Kidney glomerular epithelial cell (primary cell): ENCODE results near the gene KCNG1.
"Not testable (repeated sequence)": the region's sequence is repeated elsewhere in the genome, so short reads cannot be mapped to it uniquely, and the experiment has no call there.

ENCODE experiments used
- DNase-seq: peaks from one replicate; lab custom pipeline; 2025; lab: John Stamatoyannopoulos, UW

KCNG1 gene

GRCh38 chr20:51022803-51023616 is at the start of gene KCNG1:
TSS of gene KCNG1 (minus strand) at chr20:51023107. CDS start at chr20:51010338, 12,769 bp downstream.
- peak; percentile 51 for DNase-seq

GRCh38 chr20:51070621-51071020 is 47.7 kb upstream of the KCNG1 start:
- no peak for DNase-seq

GRCh38 chr20:51067792-51068191 is 44.9 kb upstream of the KCNG1 start:
- peak; percentile 4 for DNase-seq

GRCh38 chr20:51065615-51066014 is 42.7 kb upstream of the KCNG1 start:
- DNase-seq: no peak

- DNase-seq: no peak
Measured at GRCh38 chr20:51064137-51064536, 41.2 kb upstream of the KCNG1 start.

GRCh38 chr20:51062065-51062464 is 39.2 kb upstream of the KCNG1 start:
- no peak for DNase-seq

- DNase-seq: no peak
Measured at GRCh38 chr20:51061418-51062045, 38.6 kb upstream of the KCNG1 start.

GRCh38 chr20:51060301-51060700 is 37.4 kb upstream of the KCNG1 start:
- DNase-seq: no peak

- DNase-seq: no peak
Measured at GRCh38 chr20:51059862-51060261, 37.0 kb upstream of the KCNG1 start.

GRCh38 chr20:51058017-51058416 is 35.1 kb upstream of the KCNG1 start:
- no peak for DNase-seq

GRCh38 chr20:51054233-51054632 is 31.3 kb upstream of the KCNG1 start:
- DNase-seq: no peak

- DNase-seq: no peak
Measured at GRCh38 chr20:51050531-51051075, 27.7 kb upstream of the KCNG1 start.

- no peak for DNase-seq
Measured at GRCh38 chr20:51046021-51046985, 23.4 kb upstream of the KCNG1 start.

- DNase-seq: not testable (repeated sequence)
Measured at GRCh38 chr20:51045492-51045891, 22.6 kb upstream of the KCNG1 start.

- DNase-seq: no peak
Measured at GRCh38 chr20:51044796-51045195, 21.9 kb upstream of the KCNG1 start.

- DNase-seq: no peak
Measured at GRCh38 chr20:51043811-51044210, 20.9 kb upstream of the KCNG1 start.

- no peak for DNase-seq
Measured at GRCh38 chr20:51042657-51043247, 19.8 kb upstream of the KCNG1 start.

GRCh38 chr20:51042064-51042463 is 19.2 kb upstream of the KCNG1 start:
- no peak for DNase-seq

GRCh38 chr20:51037532-51038115 is 14.7 kb upstream of the KCNG1 start:
- DNase-seq: no peak

- no peak for DNase-seq
Measured at GRCh38 chr20:51036827-51037531, 14.1 kb upstream of the KCNG1 start.

GRCh38 chr20:51036226-51036625 is 13.3 kb upstream of the KCNG1 start:
- DNase-seq: no peak
